SJCRH30 (cell line): ENCODE results near the gene TMEM120B. TPM values are rescaled to one million over a fixed set of nuclear protein-coding genes. Genes with fewer than 3 reads are reported as not detected.

Source experiments
- DNase-seq, 2 experiments: peaks; one replicate each; pipeline ENCODE4 v3.0.0-alpha.2; 2015 to 2020
- H3K27ac ChIP-seq: fragments of 250-450 bp; sonication (Bioruptor Pico); 2 replicates; pipeline ENCODE4 v1.5.1; 2020; ENCODE audit warnings: mild to moderate bottlenecking, moderate library complexity
- H3K27me3 ChIP-seq: fragments of 250-450 bp; sonication (Bioruptor Pico); 2 replicates; pipeline ENCODE4 v1.5.1; 2020; ENCODE audit warnings: mild to moderate bottlenecking, moderate library complexity
- H3K36me3 ChIP-seq: fragments of 250-450 bp; sonication (Bioruptor Pico); 2 replicates; pipeline ENCODE4 v1.5.1; 2020; ENCODE audit warnings: mild to moderate bottlenecking, moderate library complexity
- H3K4me1 ChIP-seq: fragments of 250-450 bp; sonication (Bioruptor Pico); 2 replicates; pipeline ENCODE4 v1.5.1; 2020; ENCODE audit warnings: mild to moderate bottlenecking, moderate library complexity
- H3K4me3 ChIP-seq: fragments of 250-450 bp; sonication (Bioruptor Pico); 2 replicates; pipeline ENCODE4 v1.5.1; 2020; ENCODE audit warnings: mild to moderate bottlenecking, moderate library complexity
- H3K9me3 ChIP-seq: fragments of 250-450 bp; sonication (Bioruptor Pico); replicated peaks from 2 replicates; pipeline ENCODE4 v1.5.1; 2020; ENCODE audit warnings: mild to moderate bottlenecking, moderate library complexity
- total RNA-seq: library from RNA; depleted of rRNA; stranded (reverse); fragments of >200 nt; shearing (Covaris generic); gene quantifications from 2 replicates; pipeline ENCODE4 v1.2.3, GENCODE V29; 2014

Gene TMEM120B
- total RNA-seq, 1 experiment from 2014 or later = 25.5 TPM

DNA sequence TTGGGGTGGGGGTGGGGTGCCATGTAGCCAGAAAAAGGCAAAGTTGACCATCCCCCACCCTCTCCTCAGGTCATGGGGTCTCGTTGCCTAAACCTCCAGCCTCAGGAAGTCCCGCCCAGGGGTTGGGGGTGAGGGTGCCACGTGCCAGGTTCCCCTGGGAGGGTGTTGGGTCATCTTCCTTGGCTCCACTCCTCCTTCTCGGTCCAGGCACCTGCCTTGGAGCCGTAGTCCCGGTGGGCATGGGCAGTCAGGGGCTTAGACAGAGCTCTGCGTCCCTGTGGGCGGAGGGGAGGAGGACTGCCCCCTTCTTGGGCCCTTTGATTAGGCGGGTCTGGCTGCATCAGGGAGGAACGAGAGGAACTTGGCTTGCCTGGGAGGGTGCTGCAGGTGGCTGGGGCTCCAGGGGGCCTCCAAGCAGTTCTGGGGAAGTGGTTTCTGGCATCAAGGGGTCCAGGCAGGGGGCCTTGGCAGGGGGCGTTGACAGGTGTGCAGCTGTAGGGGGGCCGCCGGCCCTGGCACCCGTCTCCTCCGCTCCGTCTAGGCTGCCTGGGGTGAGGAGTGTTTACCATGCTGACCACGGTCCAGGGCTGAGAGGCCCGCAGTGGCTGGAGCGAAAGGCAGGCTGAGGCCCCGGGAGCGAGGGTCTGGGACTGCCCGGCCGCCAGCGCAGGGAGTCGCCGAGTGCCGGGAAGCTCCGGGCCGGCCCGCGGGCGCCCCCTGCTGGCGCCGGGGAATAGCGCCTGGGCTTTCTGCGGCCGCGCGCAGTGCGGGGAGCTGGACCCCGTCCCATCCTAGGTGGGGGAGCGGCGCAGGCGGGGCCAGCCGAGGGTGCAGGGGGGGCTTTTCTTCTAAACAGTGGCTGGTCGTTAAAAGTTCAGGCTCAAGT, 99.1 kb downstream of the TMEM120B start:
- H3K4me1 ChIP-seq = peaks cover 4% of the 10 kb centered on the region; the same call in 1 of the 2 replicates
- no peaks in the 10 kb centered on the region for H3K27me3 ChIP-seq
- no peak overlapping the region for H3K4me3 ChIP-seq
- H3K36me3 ChIP-seq = peaks cover 27% of the 10 kb centered on the region
- no peaks in the 10 kb centered on the region for H3K9me3 ChIP-seq
- H3K27ac ChIP-seq = no peak overlapping the region
- DNase-seq = peak; percentile 66 to 79

DNA sequence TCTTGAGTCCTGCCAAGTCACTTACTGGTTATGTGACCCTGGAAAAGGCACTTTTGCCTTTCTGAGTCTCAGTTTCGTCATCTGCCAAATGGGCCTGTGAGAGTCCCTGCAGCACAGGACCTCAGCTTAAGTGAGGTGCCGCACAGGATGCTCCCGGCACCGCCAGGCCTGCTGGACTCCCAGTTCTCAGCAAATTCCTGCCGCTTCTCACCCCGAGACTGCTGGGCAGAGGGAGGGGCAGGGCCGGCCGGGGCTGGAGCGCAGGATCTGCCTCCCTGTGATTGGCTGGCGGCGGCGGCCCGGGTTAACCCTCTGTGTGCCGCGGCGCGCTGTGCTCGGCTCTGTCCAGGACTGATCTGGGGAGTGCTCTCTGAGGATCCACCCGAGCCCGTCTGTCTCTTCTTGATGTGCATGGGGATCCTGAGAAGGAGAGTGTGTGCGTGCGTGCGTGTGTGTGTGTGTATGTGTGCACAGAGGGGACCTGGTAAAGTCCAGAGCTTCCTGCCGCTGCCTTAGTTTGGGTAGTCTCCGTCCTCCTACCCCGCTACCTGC, 99.8 kb downstream of the TMEM120B start:
- Histone ChIP-seq H3K9me3 (no peaks in the 10 kb centered on the region), H3K27me3 (no peaks in the 10 kb centered on the region), H3K4me1 (peaks cover 3% of the 10 kb centered on the region; the same call in 1 of the 2 replicates), H3K27ac (no peak overlapping the region), H3K36me3 (peaks cover 30% of the 10 kb centered on the region), H3K4me3 (no peak overlapping the region)
- DNase-seq = no peak

DNA sequence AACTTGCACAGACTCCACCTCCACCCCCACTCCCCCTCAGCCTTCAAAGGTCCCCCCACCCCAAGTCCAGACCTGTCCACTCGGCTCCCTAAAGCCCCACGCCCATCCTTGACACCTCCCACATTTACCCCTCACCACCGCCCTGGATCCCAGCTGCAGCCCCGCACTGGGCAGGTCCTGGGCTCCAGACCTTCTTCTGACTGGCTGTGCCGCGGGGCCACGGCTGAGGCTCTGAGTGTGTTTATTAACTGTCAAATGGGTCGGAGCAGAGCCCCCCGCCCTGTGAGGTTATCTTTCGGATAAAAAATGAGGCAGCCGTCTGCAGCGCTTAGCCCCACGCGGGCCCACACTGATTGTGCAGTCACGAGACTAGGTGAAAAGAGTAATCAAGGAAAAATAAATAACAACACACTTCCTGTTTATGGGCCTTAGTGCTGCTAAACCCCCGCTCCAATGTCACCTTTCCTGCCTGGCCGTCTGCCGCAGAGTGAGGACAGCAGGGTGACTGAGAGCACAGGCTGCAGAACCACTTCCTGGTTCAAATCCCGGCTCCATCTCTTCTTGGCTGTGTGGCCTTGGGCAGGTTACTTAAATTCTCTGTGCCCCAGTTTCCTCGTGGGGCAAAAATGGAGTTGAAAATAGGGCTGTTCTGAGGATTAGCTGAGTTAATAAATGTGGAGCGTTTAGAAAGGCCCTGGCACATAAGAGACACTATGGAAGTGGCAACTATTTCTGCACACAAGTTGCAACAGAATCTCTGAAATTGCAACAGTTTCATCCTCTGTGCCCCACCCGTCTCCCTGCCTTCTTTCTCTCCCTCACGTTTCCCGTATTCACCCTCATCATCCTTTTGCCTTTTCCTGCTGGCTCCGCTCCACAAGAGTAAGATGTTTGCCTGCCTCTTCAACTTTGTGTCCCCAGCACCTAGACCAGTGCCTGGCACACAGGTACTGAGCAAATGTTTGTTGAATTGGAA, 100.7 kb downstream of the TMEM120B start:
- no peaks in the 10 kb centered on the region for H3K27me3 ChIP-seq
- no peak overlapping the region for H3K4me3 ChIP-seq
- no peak overlapping the region for H3K27ac ChIP-seq
- no peak for DNase-seq
- peaks cover 3% of the 10 kb centered on the region; the same call in 1 of the 2 replicates for H3K4me1 ChIP-seq
- peaks cover 36% of the 10 kb centered on the region for H3K36me3 ChIP-seq
- no peaks in the 10 kb centered on the region for H3K9me3 ChIP-seq

- Histone ChIP-seq H3K27ac (no peak overlapping the region), H3K4me3 (no peak overlapping the region), H3K36me3 (peaks cover 38% of the 10 kb centered on the region), H3K4me1 (peaks cover 3% of the 10 kb centered on the region; the same call in 1 of the 2 replicates), H3K9me3 (no peaks in the 10 kb centered on the region), H3K27me3 (no peaks in the 10 kb centered on the region)
- no peak for DNase-seq
Measured at GRCh38 chr12:121813951-121814350, 101.4 kb downstream of the TMEM120B start.

DNA sequence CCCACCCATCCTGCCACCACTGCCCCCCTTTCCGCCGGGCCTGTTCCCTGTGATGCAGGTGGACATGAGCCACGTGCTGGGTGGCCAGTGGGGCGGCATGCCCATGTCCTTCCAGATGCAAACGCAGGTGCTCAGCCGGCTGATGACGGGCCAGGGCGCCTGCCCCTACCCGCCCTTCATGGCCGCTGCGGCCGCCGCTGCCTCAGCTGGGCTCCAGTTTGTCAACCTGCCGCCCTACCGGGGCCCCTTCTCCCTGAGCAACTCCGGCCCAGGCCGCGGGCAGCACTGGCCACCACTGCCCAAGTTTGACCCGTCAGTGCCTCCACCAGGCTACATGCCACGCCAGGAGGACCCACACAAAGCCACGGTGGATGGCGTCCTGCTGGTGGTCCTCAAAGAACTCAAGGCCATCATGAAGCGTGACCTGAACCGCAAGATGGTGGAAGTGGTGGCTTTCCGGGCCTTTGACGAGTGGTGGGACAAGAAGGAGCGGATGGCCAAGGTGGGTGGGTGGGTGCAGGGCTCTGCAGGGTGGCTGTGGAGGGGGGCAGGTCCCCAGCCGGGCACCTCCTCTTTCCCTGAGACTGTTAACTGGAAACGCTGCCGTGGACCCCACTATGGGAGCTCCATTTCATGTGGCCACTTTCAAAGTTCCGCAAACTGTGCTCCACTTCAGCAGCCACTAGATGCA, 102.0 kb downstream of the TMEM120B start:
- H3K27ac ChIP-seq = no peak overlapping the region
- no peaks in the 10 kb centered on the region for H3K27me3 ChIP-seq
- H3K4me3 ChIP-seq = no peak overlapping the region
- DNase-seq = no peak
- H3K36me3 ChIP-seq = peaks cover 36% of the 10 kb centered on the region
- peaks cover 3% of the 10 kb centered on the region; the same call in 1 of the 2 replicates for H3K4me1 ChIP-seq
- no peaks in the 10 kb centered on the region for H3K9me3 ChIP-seq

- Histone ChIP-seq H3K36me3 (peaks cover 42% of the 10 kb centered on the region), H3K4me3 (no peak overlapping the region), H3K27me3 (no peaks in the 10 kb centered on the region), H3K4me1 (peaks cover 3% of the 10 kb centered on the region; the same call in 1 of the 2 replicates), H3K27ac (no peak overlapping the region), H3K9me3 (no peaks in the 10 kb centered on the region)
- DNase-seq = no peak
Measured at GRCh38 chr12:121815263-121815662, 102.7 kb downstream of the TMEM120B start.

DNA sequence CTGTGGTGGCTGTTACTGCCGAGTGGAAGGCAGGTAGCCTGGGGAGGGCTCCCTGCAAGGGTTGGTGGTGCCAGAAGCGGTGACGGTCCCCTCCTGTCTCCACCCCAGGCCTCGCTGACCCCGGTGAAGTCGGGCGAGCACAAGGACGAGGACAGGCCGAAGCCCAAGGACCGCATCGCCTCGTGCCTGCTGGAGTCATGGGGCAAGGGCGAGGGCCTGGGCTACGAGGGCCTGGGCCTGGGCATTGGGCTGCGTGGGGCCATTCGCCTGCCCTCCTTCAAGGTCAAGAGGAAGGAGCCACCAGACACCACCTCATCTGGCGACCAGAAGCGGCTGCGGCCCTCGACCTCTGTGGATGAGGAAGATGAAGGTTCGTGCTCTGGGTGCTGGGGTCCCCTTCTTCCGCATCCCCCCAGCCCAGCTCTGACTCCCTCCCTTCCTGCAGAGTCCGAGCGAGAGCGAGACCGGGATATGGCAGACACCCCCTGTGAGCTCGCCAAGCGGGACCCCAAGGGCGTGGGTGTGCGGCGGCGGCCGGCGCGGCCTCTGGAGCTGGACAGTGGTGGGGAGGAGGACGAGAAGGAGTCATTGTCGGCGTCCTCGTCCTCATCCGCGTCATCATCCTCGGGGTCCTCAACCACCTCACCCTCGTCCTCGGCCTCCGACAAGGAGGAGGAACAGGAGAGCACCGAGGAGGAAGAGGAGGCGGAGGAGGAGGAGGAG, 104.5 kb downstream of the TMEM120B start:
- H3K4me3 ChIP-seq = no peak overlapping the region
- no peaks in the 10 kb centered on the region for H3K9me3 ChIP-seq
- H3K4me1 ChIP-seq = no peaks in the 10 kb centered on the region
- peaks cover 39% of the 10 kb centered on the region for H3K36me3 ChIP-seq
- no peak overlapping the region for H3K27ac ChIP-seq
- DNase-seq = no peak
- H3K27me3 ChIP-seq = no peaks in the 10 kb centered on the region

DNA sequence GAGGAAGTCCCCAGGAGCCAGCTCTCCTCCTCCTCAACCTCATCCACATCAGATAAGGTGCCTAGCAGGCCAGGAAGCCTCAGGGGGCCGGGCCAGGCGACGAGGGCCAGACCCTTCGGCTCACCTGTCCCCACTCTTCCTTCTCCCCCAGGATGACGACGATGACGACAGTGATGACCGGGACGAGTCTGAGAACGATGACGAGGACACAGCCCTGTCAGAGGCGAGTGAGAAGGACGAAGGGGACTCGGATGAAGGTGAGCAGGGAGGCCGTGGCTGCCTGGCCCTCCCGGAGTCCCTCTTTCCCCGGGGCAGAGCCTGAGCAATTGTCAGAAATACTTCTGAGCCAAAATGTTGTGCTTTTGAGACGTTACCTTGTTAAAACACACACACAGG, 105.1 kb downstream of the TMEM120B start:
- no peak for DNase-seq
- H3K36me3 ChIP-seq = peaks cover 44% of the 10 kb centered on the region
- no peaks in the 10 kb centered on the region for H3K9me3 ChIP-seq

DNA sequence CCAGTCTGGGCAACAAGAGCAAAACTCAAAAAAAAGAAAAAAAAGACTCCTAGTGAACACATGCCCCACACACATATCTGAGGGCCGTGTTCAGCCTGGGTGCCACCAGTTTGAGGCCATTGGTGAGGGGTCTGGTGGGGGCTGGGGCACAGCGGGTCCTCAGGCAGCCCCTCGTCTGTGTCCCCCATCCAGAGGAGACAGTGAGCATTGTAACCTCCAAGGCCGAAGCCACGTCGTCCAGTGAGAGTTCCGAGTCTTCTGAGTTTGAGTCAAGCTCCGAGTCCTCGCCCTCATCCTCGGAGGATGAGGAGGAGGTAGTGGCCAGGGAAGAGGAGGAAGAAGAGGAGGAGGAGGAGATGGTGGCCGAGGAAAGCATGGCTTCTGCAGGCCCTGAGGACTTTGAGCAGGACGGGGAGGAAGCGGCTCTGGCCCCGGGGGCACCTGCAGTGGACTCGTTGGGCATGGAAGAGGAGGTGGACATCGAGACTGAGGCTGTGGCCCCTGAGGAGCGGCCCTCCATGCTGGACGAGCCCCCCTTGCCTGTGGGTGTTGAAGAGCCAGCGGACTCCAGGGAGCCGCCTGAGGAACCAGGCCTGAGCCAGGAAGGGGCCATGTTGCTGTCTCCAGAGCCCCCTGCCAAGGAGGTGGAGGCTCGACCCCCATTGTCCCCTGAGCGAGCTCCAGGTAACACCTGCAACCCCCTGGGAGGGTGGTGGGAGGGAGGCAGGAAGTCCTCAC, 106.8 kb downstream of the TMEM120B start:
- H3K27ac ChIP-seq = no peak overlapping the region
- H3K4me1 ChIP-seq = no peaks in the 10 kb centered on the region
- peaks cover 42% of the 10 kb centered on the region for H3K36me3 ChIP-seq
- no peak for DNase-seq
- H3K9me3 ChIP-seq = no peaks in the 10 kb centered on the region
- no peak overlapping the region for H3K4me3 ChIP-seq
- H3K27me3 ChIP-seq = no peaks in the 10 kb centered on the region

More for the DNA sequence above, 105.1 kb downstream of the TMEM120B start:
- Histone ChIP-seq H3K4me1 (no peaks in the 10 kb centered on the region), H3K27me3 (no peaks in the 10 kb centered on the region), H3K27ac (no peak overlapping the region), H3K4me3 (no peak overlapping the region)

DNA sequence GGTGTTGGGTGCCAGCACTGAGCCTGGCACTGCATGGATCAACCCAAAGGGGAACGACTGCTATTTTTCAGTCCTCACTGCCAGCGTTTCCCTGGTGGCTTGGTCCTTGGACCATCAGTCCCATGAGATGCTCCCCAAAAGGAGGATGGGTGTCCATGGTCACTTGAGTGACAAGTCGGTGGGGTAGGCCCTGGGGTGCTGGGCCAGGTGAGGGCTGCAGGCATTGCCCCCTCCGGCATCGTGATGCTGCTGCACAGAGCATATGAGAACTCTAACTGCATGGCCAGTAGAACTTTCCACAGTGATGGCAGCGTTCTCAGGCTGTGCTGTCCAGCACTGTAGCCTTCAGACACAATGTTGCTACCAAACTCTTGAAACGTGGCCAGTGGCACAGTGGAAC, 107.5 kb downstream of the TMEM120B start:
- Histone ChIP-seq H3K4me3 (no peak overlapping the region), H3K27ac (no peak overlapping the region), H3K4me1 (no peaks in the 10 kb centered on the region), H3K27me3 (no peaks in the 10 kb centered on the region), H3K36me3 (peaks cover 42% of the 10 kb centered on the region), H3K9me3 (no peaks in the 10 kb centered on the region)
- DNase-seq = no peak

- Histone ChIP-seq H3K36me3 (peaks cover 39% of the 10 kb centered on the region), H3K4me1 (no peaks in the 10 kb centered on the region), H3K27me3 (no peaks in the 10 kb centered on the region), H3K27ac (no peak overlapping the region), H3K9me3 (no peaks in the 10 kb centered on the region), H3K4me3 (no peak overlapping the region)
- no peak for DNase-seq
Measured at GRCh38 chr12:121822393-121823100, 110.0 kb downstream of the TMEM120B start.

GRCh38 chr12:121823101-121823726, 110.7 kb downstream of the TMEM120B start:
- Histone ChIP-seq H3K27me3 (no peaks in the 10 kb centered on the region), H3K36me3 (peaks cover 35% of the 10 kb centered on the region), H3K9me3 (no peaks in the 10 kb centered on the region), H3K4me3 (no peak overlapping the region), H3K27ac (no peak overlapping the region), H3K4me1 (no peaks in the 10 kb centered on the region)
- no peak for DNase-seq
